NCI-H1105 treated with DMSO at 0.1 percent for 48 hours (cell line): ENCODE measurements around the gene SPTB.

Experiments used
- DNase-seq: peaks from one replicate; lab custom pipeline; 2025; lab: John Stamatoyannopoulos, UW

Gene SPTB

DNA sequence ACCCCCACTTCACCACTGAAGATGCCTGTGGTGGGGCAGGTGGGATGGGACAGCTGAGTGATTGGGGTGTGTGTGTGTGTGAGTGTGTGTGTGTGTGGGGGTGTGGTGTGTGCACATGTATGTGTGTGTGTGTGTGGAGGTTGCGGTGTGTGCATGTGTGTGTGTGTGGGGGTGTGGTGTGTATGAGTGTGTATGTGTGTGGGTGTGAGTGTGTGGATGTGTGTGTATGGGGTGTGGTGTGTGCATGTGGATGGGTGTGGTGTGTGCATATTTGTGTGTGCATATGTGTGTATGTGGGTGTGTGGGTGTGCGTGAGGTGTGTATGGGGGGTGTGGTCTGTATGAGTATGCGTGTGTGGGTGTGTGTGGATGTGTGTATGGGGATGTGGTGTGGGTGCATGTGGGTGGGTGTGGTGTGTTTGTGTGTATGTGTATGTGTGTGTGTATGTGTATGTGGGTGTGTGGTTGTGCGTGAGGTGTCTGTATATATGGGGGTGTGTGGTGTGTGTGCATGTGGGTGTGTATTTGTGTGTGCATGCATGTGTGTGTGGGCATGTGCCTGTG is 113.9 kb downstream of the SPTB start:
- no peak for DNase-seq

DNA sequence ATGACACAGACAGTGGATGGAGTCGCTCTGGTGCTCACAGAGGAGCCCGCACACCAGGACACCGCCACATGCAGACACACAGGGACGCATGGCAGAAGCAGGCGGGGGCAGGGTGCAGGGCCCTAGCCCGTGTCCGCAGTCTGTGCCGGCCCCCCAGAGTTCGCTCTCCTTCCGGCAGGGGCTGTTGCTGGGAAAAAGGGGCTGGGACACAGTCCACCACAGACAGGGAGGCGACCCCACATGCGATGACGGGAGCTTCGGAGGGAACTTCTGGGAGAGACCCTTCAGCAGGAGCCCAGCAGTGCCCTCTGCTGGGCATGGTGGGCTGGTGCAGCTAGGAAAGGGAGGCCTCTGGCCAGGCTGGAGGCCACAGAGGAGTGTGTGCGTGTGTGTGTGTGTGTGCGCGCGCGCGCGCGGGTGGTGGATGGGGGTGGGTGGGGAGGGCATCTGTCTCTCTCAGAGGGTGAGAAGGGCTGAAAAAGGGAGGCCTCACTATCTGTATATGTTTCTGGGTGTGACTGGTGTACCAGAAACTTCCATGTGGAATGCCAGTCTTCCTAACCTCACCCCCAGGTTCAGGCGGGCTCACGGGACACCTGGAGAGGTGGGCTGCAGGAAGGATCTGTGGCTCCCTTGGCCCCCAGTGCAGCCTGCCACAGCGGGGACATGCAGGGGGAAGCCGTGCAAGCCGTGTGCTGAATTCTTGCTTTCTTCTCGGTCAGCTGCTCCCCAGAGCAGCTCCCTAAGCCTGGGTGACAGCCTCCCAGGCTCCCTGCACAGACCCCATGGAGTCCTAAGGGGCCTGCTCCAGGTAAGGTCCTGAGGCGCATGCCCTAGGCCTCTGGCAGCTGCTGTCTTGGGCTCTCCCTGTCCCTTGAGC is 114.8 kb downstream of the SPTB start:
- peak; percentile 55 for DNase-seq

DNA sequence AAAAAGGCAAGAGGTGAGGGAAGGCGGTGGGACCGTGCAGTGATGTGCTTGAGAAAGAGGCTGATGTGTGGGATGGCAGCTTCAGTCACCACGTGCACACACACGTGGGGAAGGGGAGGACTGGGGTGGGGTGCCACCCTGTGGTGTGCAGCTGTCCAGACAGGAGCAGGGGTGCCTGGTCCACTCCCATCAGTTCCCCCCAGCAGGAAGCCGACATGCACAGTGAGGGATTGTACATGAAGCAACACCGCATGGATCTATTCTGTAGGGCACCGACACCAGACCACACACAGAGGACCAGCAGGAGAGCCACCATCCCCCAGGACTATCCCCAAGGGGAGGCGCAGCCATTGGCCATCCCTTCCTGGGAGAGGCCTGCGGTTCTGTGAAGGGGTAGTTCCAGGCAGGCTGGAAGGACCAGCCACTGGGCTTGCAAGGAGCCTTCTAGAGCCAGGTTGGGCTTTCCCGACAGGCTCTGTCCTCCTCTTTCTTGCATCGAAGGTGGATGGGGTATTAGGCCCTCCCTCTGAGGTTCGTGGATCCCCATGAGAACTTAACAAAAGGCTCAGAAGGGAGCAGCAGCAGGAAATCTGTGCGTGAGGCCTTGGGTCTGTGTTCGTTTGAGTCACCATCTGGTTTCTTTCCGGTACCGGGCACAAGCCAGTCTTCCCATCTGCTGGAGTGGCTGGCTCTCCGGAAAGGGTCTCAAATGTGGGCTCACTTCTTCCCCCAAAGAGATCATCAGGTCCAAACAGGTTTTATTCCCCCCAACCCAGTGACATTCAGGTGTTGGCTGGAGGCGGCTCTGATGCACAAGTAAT is 115.7 kb downstream of the SPTB start:
- no peak for DNase-seq

DNA sequence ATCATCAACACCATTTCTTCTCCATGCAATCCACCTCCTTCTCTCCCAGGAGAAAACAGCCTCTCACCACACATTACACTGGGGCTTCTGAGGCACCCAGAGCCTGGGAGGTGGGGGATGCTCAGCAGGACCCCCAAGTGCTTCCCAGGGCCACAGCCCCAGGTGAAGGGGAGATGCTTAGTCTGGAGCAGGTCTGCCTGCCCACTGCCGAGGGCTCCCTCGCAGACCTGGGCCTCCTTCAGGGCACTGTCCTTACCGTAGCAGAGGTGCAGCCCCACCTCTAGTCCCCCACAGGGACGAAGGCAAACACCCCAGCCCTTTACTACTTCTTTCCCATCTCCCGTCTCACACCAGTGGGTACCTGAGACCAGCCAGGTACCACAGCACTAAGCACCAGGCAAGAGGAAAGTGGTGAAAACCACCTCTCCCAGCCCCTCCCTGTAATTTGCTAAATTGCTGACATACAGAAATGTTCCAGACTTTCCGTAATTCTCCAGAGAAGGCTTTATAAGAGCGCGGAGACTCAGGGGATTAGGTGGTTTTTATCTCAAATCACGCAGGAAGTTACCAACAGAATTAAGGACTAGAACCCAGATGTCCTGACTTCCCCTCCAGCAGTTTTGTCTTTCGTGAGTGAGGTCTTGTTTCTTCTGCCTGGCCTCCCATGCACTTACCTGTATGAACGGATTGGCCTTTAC is 116.5 kb downstream of the SPTB start:
- DNase-seq: no peak

DNA sequence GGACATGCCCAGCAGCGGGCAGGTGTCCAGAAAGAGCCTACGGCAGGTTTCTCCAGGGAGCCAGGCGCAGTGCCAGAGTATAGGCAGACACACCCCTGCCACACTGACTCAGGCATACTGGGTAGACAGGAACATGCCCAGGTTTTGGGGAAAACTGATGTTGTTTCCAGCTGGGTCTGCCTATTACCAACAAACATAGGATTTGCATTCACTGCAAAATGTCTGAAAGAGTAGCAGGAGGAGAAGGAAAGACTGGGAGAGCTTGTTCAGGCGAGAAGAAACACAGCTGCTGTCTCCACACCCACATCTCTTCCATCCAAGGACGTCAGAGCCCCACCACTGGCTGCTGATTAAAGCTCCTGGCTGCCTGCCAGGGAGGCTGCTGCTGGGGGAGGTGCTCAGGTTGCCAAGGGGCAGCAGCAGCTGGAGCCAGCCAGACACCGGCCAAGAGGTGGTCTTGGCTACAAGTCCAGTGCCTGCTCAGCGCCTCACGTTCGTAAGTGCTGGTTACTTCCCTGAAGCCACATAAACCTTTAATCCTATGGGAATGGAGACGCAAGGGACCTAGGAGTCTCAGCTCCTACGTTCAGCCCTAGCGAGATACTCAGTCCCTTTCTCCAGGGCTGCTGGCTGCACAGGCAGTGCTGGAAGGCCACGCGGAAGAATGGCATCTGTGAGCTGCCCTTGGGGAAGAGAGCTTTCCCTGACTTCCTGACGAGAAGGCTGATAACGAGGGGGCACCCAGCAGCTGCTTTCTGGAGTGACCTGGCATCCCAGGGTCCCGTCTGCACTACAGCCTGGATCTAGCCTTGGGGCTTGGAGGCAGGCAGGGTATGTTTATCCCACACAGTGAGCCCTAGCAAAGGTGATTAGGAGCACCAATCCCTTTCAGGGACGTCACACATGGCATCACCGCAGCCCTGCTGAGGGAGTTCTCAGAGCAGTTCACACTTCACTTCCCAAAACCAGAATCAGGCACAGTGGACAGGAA is 117.4 kb downstream of the SPTB start:
- peak; percentile 95 for DNase-seq

DNA sequence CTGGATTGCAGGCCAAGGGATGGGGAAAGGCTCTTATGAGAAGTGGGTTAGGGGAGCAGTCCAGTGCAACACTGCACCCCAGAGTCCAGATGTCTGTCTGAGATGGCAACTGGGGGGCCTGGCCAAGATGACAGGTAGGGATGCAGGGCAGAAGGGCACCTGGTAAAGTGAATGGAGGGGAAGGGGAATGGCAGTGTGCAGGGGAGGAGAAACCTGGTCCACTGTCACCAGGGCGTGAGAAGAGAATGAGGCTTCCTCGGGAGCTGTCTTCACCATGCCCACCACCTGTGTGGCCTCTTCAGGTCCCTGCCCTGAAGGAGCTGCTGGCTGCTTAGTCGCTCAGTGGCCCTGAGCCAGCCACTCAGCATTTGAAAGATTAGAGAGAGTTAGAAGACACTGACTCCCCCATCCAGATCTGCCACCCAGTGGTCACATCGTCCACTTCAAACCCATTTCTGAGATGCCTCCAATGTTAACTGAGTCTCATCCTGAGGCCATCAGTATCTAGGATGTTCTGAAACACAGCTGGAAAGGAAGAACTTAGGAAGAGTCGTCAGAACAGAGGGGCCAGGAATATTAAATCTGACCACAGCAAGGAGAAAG is 118.2 kb downstream of the SPTB start:
- DNase-seq: peak; percentile 83

DNA sequence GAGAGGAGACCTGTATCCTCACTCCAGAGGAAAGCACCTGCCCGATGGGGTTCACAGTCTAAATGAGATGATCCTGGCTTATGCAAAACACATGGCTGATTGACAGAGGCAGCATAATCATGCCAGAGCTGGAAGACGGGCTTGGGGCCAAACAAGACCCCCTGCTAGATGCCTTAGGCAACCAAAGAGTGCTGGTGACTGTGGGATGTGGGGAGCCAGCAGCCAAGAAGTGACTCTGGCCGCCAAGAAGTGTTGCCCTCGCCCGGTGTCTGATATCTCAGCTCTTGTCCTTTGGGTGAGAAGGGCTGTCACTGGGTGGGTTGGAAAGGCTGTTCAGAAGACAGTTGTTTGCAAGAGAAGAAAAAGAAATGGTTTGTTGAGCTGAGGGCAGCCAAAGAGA is 118.8 kb downstream of the SPTB start:
- DNase-seq: no peak

DNA sequence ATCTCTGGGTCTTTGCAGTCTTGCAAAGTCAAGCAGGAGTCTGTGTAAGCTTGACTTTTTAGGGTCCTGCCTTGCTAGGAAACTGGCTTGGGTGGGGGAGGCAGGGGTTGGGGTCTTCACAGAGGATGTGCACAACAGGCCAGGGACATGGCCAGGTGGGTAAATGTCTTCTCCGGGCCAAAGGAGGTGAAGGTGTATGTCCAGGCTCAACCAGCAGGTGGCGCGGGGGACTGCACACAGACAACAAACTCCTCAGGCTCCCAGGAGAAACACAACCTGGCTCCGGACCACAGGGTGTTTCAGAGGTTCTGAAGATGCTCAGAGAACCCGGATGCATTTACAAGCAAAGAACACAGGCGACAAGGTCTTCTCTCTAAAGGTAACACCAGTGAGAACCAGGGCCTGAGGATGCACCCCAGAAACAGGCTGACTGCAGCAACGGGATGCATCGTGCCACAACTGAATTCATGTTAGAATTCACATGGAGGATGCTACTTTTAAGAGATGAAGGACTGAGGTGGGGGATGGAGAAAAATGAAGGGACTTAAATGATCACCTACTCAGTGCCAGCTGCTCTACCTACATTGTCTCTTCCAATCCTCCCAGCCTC is 119.5 kb downstream of the SPTB start:
- DNase-seq: no peak

DNA sequence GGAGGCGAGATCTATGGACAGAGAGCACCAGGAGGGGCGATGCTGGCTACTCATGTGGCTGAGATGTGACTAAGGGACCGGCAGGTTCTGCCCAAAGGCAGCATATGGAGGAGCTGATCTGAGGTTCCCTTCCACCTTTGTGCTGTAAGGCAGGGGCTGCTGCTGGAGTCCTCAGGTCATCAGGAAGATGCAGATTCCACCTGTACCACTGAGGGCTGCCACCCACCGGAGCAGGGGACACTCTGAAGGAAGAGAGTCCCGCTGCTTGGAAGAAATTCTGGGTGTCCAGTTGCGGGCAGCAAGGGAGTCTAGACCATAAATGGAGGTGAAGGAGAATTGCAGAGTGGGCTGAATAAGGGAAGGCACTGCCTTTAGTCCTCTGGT is 120.2 kb downstream of the SPTB start:
- DNase-seq: no peak

DNA sequence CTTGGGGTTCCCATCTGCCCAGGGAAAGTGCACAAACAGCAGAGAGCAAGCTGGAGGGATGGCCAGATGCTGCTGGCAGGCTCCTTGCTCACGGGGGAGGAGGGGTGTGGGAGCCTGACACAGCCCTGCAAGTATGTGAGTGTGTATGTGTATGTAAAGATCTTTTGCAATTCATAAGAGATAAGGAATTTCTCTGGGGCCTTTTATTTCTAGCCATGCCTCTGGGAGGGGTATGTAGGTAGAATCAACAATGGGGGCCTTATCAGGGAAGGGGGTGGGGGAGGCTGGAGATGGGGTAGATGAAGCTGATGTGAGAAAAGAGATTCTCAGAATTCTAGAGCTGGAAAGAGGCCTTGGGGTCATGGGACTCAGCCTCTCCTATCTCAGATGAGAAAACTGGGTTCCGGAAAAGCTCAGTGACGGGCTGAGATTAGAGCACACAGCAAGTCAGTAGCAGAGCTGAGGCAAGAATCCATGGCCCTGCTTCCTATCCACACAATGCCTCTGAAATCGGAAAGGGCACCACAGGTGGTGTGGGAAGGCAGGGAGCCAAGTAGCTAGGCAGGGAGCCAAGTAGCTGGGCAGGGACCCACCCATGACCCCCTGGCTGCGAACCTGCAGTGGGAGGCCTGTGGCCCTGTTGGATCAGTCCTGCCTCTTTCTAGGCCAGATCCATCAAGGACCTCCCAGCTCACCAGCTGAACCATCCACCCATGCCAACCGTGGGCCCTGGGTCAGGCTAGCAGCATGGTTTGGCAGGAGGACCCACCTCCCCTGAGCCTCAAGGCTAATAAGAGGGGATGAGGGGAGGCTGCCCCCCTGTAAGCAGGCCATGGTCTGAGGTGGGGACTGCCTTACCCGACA is 120.8 kb downstream of the SPTB start:
- DNase-seq: no peak

DNA sequence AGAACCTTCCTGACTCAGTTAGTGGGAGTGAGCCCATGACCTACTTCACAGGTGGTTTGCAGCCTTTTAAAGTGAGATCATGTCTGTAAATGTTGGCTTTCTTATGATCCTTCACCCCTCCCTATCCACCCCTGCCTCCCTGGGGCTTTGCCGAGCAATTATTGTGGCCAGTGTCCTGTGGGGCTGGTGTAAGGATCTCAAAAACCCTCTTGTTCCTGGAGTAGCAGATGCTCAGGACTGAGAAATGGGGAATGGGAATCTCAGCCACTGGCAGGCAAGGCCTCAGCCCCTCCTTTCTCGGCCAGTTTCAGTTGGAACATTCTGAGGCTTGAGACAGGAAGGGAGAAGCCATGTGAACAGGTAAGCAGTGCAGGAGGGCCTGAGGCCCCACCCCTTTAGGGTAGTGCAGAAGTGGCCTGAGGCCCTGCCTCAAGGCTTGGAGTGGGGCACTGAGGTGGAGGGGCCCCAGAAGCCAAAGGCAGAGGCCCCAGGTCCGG is 121.6 kb downstream of the SPTB start:
- no peak for DNase-seq

DNA sequence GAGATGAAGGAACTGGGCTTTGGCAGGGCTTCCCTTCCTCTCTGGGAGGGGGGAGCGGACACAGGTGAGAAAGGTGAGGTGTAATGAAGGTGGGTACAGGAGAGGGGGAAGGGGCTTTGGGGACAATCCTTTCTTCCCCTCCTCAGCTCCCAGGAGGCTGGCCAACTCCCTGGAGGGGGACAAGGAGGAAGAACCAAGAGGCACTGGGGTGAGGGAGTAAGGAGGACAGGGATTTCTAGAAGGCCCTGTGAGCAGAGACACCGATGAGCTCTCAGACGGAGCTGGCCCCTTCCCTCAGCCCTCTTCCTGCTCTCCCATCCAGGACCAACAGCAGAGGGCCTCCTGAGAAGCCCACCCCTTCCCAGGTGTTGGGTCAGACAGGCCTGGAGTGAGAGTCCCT is 122.1 kb downstream of the SPTB start:
- no peak for DNase-seq

DNA sequence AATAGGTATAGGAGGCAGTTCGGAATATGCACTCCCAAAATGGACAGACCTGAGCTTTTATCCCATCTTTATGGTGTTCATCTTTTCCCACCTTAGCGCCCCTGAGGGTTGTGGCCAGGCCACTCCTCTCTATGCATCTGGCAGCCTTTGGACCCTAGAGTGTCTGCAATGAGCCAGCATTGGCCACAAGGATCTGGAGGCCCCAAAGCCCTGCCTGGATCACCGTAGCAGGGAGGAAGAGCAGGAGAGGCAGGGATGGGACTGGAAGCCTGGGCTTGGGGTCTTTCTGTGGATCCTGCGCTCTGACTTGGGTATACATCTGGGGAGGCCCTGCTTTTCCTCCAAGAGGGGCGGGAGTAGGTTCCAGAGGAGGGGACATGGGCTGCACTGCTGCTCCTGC is 123.0 kb downstream of the SPTB start:
- DNase-seq: no peak

DNA sequence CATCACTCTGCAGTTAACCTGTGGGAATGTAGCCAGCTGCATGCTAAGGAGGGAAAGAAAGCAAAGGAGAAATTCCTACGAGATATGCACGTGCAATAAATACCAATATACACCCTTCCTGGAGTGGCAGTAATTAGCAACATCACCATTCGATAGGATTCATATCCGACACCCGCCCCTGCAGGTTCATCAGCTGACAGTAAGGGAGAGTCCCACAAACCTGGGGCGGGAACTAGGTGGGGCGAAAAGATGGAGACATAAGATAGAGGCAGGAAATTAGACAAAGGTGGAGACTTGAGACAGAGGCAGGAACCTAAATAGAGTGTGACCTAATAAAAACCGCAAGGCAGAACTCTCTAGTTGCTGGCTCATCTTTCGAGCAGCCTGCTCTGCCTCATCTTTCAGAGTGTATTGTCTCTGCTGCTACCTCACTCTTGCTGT is 123.9 kb downstream of the SPTB start:
- DNase-seq: no peak

DNA sequence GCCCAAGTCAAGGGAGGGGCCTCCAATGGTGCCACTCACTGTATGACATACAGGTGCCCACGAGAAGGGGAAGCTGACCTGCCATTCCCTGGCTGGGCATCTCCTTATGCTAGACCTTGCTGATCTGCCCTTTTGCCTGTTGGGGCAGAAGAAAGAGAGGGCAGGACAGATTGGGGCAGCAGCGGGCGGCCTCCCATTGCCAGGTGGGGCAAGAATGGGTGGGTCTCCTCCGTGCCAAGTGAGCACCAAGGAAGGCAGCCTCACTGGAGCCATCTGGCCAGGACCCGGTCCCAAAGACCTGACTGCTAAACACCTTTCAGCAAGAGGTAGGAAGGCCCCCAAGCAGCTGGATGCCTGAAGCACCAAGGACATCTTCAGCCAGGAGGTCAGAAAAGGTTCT is 125.0 kb downstream of the SPTB start:
- DNase-seq: no peak

DNA sequence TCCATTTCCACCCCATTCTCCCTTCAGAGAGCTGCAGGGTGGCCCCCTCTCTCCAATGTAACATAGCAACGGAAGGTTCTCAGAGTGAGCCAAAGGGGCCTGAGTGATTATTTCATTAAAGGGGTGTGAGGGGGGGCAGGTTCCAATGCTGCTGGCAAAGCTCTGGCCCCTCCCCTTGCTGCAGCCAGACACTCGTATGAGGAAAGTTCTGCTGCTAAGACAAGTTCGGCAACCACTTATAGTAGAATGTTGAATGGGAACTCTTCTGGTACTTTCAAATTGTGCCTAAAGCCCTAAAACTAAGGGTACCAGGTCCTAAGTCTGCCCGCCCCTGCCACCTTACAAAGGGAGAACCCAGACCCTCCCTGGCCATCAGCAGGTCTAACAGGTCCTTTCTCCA is 125.7 kb downstream of the SPTB start:
- DNase-seq: no peak

DNA sequence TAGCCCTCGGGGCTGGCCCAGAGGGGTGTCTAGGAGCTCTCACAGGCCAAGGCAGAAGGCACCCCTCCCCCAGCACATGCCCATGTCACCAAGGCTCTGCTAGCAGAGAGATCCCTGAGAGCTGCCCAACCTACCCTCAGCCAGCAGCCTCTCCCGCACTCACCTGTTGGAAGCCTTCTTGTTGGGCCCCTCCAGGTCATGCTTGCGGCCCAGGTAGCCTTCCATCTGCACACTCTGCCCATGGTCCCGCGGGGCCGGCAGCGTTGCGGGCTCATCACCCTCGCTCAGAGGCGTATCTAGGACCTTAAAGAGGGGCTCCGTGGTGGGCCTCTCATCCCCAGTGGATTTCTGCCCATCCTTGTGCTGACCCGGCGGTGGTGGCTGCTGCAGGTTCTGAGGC is 126.3 kb downstream of the SPTB start:
- no peak for DNase-seq

DNA sequence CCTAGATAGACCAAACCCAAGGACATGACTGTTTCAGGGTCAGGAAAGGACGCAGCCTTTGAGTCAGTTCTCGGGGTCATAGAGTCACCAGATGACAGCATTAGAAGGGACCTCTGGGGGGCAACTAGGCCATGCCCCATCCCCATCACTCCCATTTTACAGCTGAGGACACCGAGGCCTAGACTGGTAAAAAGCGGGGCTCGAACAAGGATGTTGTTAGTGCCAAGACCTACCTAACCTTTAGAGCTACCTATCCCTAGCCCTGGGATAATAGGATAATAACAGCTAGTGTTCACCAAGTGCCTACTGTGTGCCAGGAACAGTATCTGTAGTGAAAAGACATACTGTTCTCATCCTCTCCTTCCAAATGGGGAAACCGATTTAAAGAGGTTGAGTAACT is 126.8 kb downstream of the SPTB start:
- no peak for DNase-seq
